ENCODE results near the gene AKR7A2.
"Not testable (repeated sequence)": the region's sequence is repeated elsewhere in the genome, so short reads cannot be mapped to it uniquely, and the experiment has no call there.

AKR7A2 gene

DNA sequence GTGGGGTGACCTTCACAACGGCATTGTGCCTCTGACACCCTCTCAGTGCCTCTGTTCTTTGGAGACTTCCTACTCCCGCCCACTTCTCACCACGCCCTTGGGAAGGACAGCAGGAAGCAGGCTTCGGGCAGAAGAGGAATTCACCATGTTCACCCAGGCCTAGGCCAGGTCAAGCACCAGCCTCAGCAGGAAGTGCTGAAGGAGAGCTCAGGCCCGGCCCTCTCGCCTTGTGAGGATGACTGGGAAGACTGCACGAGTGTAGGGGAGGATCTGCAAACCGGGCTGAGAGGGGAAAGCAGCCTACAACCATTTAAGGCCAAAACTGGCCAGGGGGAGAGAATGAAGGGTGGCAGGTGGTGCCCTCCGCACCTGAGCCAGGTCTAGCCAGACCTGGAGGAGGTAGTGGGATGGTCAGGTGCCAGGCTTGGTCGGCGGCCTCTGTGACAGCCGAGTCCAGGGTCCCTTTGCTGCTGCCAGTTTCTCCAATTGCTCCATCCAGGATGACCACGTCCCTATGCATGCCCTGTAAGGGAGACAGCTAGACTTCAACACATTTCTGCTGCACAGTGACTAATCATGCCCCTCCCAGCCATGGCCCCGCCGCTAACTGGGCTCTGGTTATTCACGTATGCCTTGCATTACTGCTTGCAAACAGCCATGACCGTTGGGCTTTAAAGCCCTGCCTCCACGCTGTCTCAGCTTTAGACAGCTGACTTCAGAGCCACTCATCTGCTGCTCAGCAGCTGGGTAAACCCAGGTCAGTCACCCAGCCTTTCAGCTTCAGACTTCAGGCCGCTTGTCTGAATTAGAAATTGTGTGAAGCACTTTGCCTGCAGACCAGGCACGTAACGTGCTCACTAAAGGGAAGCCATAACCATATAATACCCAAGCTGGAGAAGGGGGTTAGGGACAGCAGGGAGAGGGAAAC is 51.5 kb downstream of the AKR7A2 start:
- no peak for DNase-seq (ENCODE audit: low read depth)

DNA sequence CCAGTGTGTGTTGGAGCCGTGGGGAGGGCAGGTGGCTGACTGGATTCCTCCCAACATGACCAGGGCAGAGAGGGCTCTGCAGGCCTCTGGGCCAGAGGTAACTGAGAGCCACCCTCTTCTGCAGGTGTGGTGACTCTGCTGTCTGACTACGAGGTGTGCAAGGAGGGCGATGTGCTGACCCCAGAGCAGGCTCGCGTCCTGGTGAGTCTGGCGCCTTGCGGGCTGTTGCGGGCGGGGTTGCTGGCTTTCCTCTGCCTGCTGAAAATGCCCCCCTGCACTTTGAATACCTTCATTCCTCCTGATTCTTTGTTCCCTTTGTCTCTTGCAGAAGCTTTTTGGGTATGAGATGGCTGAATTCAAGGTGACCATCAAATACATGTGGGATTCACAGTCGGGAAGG is 53.6 kb downstream of the AKR7A2 start:
- no peak for DNase-seq (ENCODE audit: low read depth)

DNA sequence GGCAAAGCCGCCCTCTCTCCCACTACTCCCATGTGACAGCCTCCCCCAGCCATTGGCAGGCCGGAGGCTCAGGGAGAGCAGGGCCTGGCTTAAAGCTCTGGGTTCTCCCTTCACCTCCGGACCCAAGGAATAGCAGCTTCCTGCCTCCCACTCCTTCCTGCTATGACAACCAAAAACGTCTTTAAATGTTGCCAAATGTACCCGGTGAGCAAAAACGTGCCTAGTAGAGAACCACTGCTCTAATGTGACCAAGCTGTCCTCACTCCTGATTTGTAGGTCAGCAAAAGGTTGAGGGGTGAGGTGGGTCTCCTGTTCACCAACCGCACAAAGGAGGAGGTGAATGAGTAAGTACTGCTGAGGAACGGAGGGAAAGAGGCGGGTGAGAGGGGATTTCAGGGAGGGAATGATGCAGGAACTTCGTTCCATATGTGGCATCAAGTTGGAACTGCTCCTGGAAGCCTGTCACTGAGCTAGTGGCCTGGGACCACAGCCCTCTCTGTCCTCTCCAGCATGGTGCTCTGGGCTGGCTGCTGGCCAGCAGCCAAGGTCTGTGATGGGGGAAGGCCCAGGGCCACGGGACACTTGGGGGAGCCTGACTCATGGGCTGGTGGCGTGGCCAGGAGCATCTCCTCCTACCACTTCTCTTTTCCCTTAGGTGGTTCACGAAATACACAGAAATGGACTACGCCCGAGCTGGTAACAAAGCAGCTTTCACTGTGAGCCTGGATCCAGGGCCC is 54.6 kb downstream of the AKR7A2 start:
- DNase-seq (ENCODE audit: low read depth): no peak

- DNase-seq (ENCODE audit: low read depth): not testable (repeated sequence)
Observed at GRCh38 chr1:19256301-19256700, 55.6 kb downstream of the AKR7A2 start.

DNA sequence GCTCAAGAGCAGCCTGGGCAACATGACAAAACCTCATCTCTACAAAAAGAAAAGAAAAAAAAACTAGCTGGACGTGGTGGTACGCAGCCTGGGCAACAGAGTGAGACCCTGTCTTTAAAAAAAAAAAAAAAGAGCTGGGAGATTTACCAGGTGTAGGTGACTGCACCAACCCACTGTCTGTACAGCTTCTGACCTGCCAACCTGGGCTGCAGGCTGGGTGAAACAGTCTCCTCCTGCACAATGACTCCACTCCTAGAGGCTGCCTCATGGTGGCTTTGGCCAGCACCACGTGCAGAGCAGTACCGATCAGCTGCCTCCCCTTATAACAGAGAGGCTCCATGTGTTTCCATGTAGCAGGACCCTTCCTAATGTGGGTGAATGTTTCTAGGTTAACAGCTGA is 56.7 kb downstream of the AKR7A2 start:
- no peak for DNase-seq (ENCODE audit: low read depth)

GRCh38 chr1:19254416-19254815 is 57.5 kb downstream of the AKR7A2 start:
- DNase-seq (ENCODE audit: low read depth): no peak

Measured in T-helper 22 cell (primary cell).